ENCODE data around the gene RSL1D1.

Gene RSL1D1

GRCh38 chr16:11784038-11784369 lies 67.3 kb downstream of the RSL1D1 start:
- TF ChIP-seq ZNF274 (IDR thresholded peaks at IDR 0.05; ENCODE audit: low read depth, low read length): no peak
- no peak overlapping the region for H3K4me3 ChIP-seq (ENCODE audit: low read length)

Measured in GM08714 (cell line).